ENCODE measurements around the gene COL21A1. TPM values are rescaled to one million over a fixed set of nuclear protein-coding genes. Genes with fewer than 3 reads are reported as not detected.

Gene COL21A1
- total RNA-seq, 1 experiment from 2014 or later, result 1.8 TPM

GRCh38 chr6:56242346-56242745 is 5.0 kb downstream of the COL21A1 start:
- Histone ChIP-seq H2AFZ (ENCODE audit: low read length) (no peak overlapping the region), H3K79me1 (ENCODE audit: insufficient read depth, low read depth, low read length, poor library complexity, severe bottlenecking) (no peaks in the 10 kb centered on the region), H2BK120ac (ENCODE audit: low read depth, low read length, poor library complexity, severe bottlenecking) (no peak overlapping the region), H3K14ac (ENCODE audit: insufficient read depth, low read length) (no peak overlapping the region), H3K27ac (ENCODE audit: insufficient read length, low read depth, low read length) (no peak overlapping the region), H3K4me2 (ENCODE audit: insufficient read depth, insufficient read length, low read length) (no peak overlapping the region), H3K79me2 (ENCODE audit: insufficient read depth, low read length) (no peaks in the 10 kb centered on the region), H3K4me1 (ENCODE audit: insufficient read depth, low read length) (no peaks in the 10 kb centered on the region; the same call in 1 of the 2 replicates), H3K56ac (ENCODE audit: insufficient read length, low read depth, low read length) (no peak overlapping the region), H2BK20ac (ENCODE audit: low read depth, low read length, poor library complexity, severe bottlenecking) (no peak overlapping the region), H4K5ac (ENCODE audit: insufficient read length, low read depth, low read length) (no peak overlapping the region), H2BK5ac (ENCODE audit: insufficient read length, low read length) (no peak overlapping the region), H2AK5ac (ENCODE audit: insufficient read length, low read length) (no peak overlapping the region), H3K27me3 (ENCODE audit: insufficient read depth, low read length) (no peaks in the 10 kb centered on the region), H3K9ac (ENCODE audit: extremely low read depth, insufficient read length, low read length) (no peak overlapping the region), H3K23me2 (ENCODE audit: insufficient read length, low read depth, low read length, poor library complexity, severe bottlenecking) (peaks cover 9% of the 10 kb centered on the region), H3K18ac (ENCODE audit: insufficient read length, low read depth, low read length) (no peak overlapping the region), H4K20me1 (ENCODE audit: control insufficient read depth, insufficient read depth, insufficient read length) (no peaks in the 10 kb centered on the region), H2BK15ac (ENCODE audit: low read depth, low read length) (no peak overlapping the region), H4K8ac (replicated peaks; ENCODE audit: insufficient read length, low read depth, low read length) (no peak overlapping the region), H3K23ac (ENCODE audit: insufficient read length, low read depth, low read length) (no peak overlapping the region), H3K4ac (ENCODE audit: low read depth, low read length) (no peak overlapping the region), H3T11ph (ENCODE audit: low read length) (no peak overlapping the region), H4K91ac (ENCODE audit: insufficient read length, low read depth, low read length) (no peak overlapping the region), H2BK12ac (ENCODE audit: insufficient read length, low read depth, low read length) (no peak overlapping the region), H3K9me3 (ENCODE audit: control insufficient read depth, low read depth, low read length) (no peaks in the 10 kb centered on the region)
- WGBS (ENCODE audit: extremely low coverage, insufficient read length, low lambda C conversion rate), result no CpG with 5 or more reads among the region's 2 CpGs
- no peak overlapping the region for H3K4me3 Mint-ChIP-seq
- DNase-seq, result no peak
- no peak overlapping the region for H3K27ac Mint-ChIP-seq
- no peaks in the 10 kb centered on the region for H3K27me3 Mint-ChIP-seq (ENCODE audit: low read depth)
- no peaks in the 10 kb centered on the region for H3K9me3 Mint-ChIP-seq
- peaks cover 24 to 26% of the 10 kb centered on the region in 2 experiments for H3K4me1 Mint-ChIP-seq
- TF ChIP-seq CTCF (conservative IDR thresholded peaks at IDR 0.05), result no peak
- no peaks in the 10 kb centered on the region; a peak in 1 of 7 replicates for H3K36me3 Mint-ChIP-seq (ENCODE audit: insufficient read depth in 1 of 3, low read depth in 3 of 3)
